IMR-90 (cell line): Measurements from ENCODE around the gene NPEPL1. TPM values are rescaled to one million over a fixed set of nuclear protein-coding genes. Genes with fewer than 3 reads are reported as not detected.
"Not testable (repeated sequence)": the region's sequence is repeated elsewhere in the genome, so short reads cannot be mapped to it uniquely, and the experiment has no call there.

ENCODE experiments used
- ATAC-seq: fragments of 200-7000 bp; cut with Tn5 transposase; 2 replicates; pipeline ENCODE4 v1.9.1; 2020; ENCODE audit warnings: low read depth, mild to moderate bottlenecking, moderate library complexity
- BruUV-seq: library from RNA; stranded (reverse); fragments of 400-500 nt; replicated peaks from 2 replicates; lab custom pipeline; 2021; lab: Mats Ljungman, UMichigan
- CTCF ChIA-PET: fragments of 300-600 bp; formaldehyde crosslinking; extraction: SDS; loops from one replicate; lab custom pipeline; 2021; ENCODE audit warnings: antibody characterized with exemption; lab: Yijun Ruan, JAX
- POLR2A ChIA-PET: fragments of 300-600 bp; sonication (Branson Sonifier 250); formaldehyde crosslinking; loops from one replicate; lab custom pipeline; 2022; ENCODE audit warnings: antibody characterized with exemption; ENCODE audit not compliant: unreplicated experiment; lab: Charles Lee
- DNase-seq: peaks from one replicate; pipeline ENCODE4 v3.0.0; 2013
- H2AFZ ChIP-seq: replicated peaks from 2 replicates; pipeline ENCODE3; 2013; ENCODE audit warnings: low read length, mild to moderate bottlenecking; ENCODE audit not compliant: poor library complexity
- H2AK5ac ChIP-seq: 2 replicates; pipeline ENCODE4 v1.6.1; 2013; ENCODE audit warnings: low read depth, low read length, inconsistent platforms
- H2AK9ac ChIP-seq: replicated peaks from 2 replicates; pipeline ENCODE3; 2013; ENCODE audit warnings: mild to moderate bottlenecking, low read depth, low read length, moderate library complexity; ENCODE audit not compliant: poor library complexity
- H2BK120ac ChIP-seq: 2 replicates; pipeline ENCODE4 v1.6.1; 2013; ENCODE audit warnings: low read depth, low read length, inconsistent platforms
- H2BK15ac ChIP-seq: 3 replicates; pipeline ENCODE4 v1.6.1; 2013; ENCODE audit warnings: low read depth, low read length, inconsistent platforms
- H2BK20ac ChIP-seq: 2 replicates; pipeline ENCODE4 v1.6.1; 2013; ENCODE audit warnings: low read depth, mild to moderate bottlenecking, inconsistent platforms, low read length, moderate library complexity
- H2BK5ac ChIP-seq: 2 replicates; pipeline ENCODE4 v1.6.1; 2013; ENCODE audit warnings: mild to moderate bottlenecking, low read depth, low read length, inconsistent platforms; ENCODE audit not compliant: poor library complexity, severe bottlenecking
- H3K14ac ChIP-seq: replicated peaks from 2 replicates; pipeline ENCODE4 v1.6.1; 2013; ENCODE audit warnings: low read depth, low read length, inconsistent platforms
- H3K18ac ChIP-seq: 2 replicates; pipeline ENCODE4 v1.6.1; 2013; ENCODE audit warnings: low read depth, low read length, control low read depth
- H3K23ac ChIP-seq: 2 replicates; pipeline ENCODE4 v1.6.1; 2013; ENCODE audit warnings: low read depth, low read length, inconsistent platforms
- H3K27ac ChIP-seq: 2 replicates; pipeline ENCODE4 v1.5.1; 2013; ENCODE audit warnings: mild to moderate bottlenecking, control low read depth, low read length; ENCODE audit not compliant: insufficient read depth
- H3K27me3 ChIP-seq: 2 replicates; pipeline ENCODE4 v1.6.1; 2013; ENCODE audit warnings: low read length; ENCODE audit not compliant: control insufficient read depth, insufficient read depth
- H3K36me3 ChIP-seq: 2 replicates; pipeline ENCODE4 v1.6.1; 2013; ENCODE audit warnings: low read length, mixed read lengths; ENCODE audit not compliant: control insufficient read depth, insufficient read depth
- H3K4ac ChIP-seq: 2 replicates; pipeline ENCODE4 v1.6.1; 2013; ENCODE audit warnings: low read depth, low read length, inconsistent platforms
- H3K4me1 ChIP-seq: 2 replicates; pipeline ENCODE4 v1.6.1; 2013; ENCODE audit warnings: low read length, mixed read lengths; ENCODE audit not compliant: control insufficient read depth, insufficient read depth
- H3K4me2 ChIP-seq: 2 replicates; pipeline ENCODE4 v1.6.1; 2013; ENCODE audit warnings: low read depth, mild to moderate bottlenecking, control low read depth, low read length, moderate library complexity
- H3K4me3 ChIP-seq: 2 replicates; pipeline ENCODE4 v1.5.1; 2013; ENCODE audit warnings: low read depth, mild to moderate bottlenecking, control low read depth, low read length, moderate library complexity; ENCODE audit not compliant: insufficient read depth
- H3K56ac ChIP-seq: 2 replicates; pipeline ENCODE4 v1.6.1; 2013; ENCODE audit warnings: low read length, inconsistent platforms; ENCODE audit not compliant: insufficient read depth; ENCODE audit errors: extremely low read depth
- H3K79me1 ChIP-seq, 2 experiments: 2 replicates each; pipeline ENCODE4 v1.6.1; 2013; ENCODE audit warnings: low read length in 2 of 2, inconsistent platforms in 1 of 2, low read depth in 1 of 2
- H3K9ac ChIP-seq: 2 replicates; pipeline ENCODE4 v1.6.1; 2013; ENCODE audit warnings: low read depth, low read length, control low read depth
- H3K9me1 ChIP-seq: 2 replicates; pipeline ENCODE4 v1.6.1; 2013; ENCODE audit warnings: low read length, inconsistent platforms; ENCODE audit not compliant: insufficient read depth
- H3K9me3 ChIP-seq: 2 replicates; pipeline ENCODE4 v1.6.1; 2013; ENCODE audit warnings: low read length; ENCODE audit not compliant: control insufficient read depth, insufficient read depth
- H4K20me1 ChIP-seq: 2 replicates; pipeline ENCODE4 v1.6.1; 2013; ENCODE audit warnings: low read length, inconsistent platforms; ENCODE audit not compliant: insufficient read depth
- H4K5ac ChIP-seq: 2 replicates; pipeline ENCODE4 v1.6.1; 2013; ENCODE audit warnings: mild to moderate bottlenecking, low read depth, low read length, control low read depth
- H4K8ac ChIP-seq, 2 experiments: 2 replicates each; pipeline ENCODE4 v1.6.1; 2013; ENCODE audit warnings: low read depth in 2 of 2, low read length in 2 of 2, control low read depth in 1 of 2, inconsistent platforms in 1 of 2
- H4K91ac ChIP-seq: 2 replicates; pipeline ENCODE4 v1.6.1; 2013; ENCODE audit warnings: low read depth, low read length, inconsistent platforms; ENCODE audit not compliant: insufficient read depth
- RAD21 ChIP-seq: IDR thresholded peaks from 2 replicates; pipeline ENCODE4 v1.6.1; 2012; ENCODE audit warnings: low read length, improper control_type of control experiment
- USF2 ChIP-seq: fragments of 150-350 bp; IDR thresholded peaks from 2 replicates; pipeline ENCODE4 v1.6.1; 2017; ENCODE audit warnings: mild to moderate bottlenecking, antibody characterized with exemption, low read length, low read depth
- WGBS, 2 experiments: methylation state at CpG; one replicate each; pipeline versions ENCODE4 v1.1.5 to v1.1.7; 2013; ENCODE audit warnings: missing lambda C conversion rate in 2 of 2; ENCODE audit not compliant: insufficient read length in 1 of 2; ENCODE audit errors: extremely low coverage in 2 of 2; 5-methylcytosine and 5-hydroxymethylcytosine counted together
- dilution Hi-C: fragments of 300-500 bp; cut with HindIII; formaldehyde crosslinking; loops from one replicate; pipeline ENCODE4 v1.14.3; 2018; ENCODE audit warnings: low sequenced_read_pairs; ENCODE audit not compliant: unreplicated experiment
- in situ Hi-C: fragments of 300-500 bp; cut with MboI; formaldehyde crosslinking; loops from 3 replicates; pipeline ENCODE4 v1.14.3; 2019; ENCODE audit warnings: low sequenced_read_pairs, inconsistent platforms, mixed read lengths
- intact Hi-C: fragments of 100-400 bp; cut with micrococcal nuclease; formaldehyde crosslinking; loops from 2 replicates; pipeline ENCODE4 v1.10.0; 2022
- polyA plus RNA-seq, 3 experiments: library from polyadenylated mRNA; depleted of rRNA; stranded (reverse); fragments of >200 nt; gene quantifications; 2 replicates each; pipeline ENCODE4 v1.2.3, GENCODE V29; 2012; ENCODE audit warnings: low replicate concordance in 1 of 3
- total RNA-seq: library from RNA; depleted of rRNA; stranded (reverse); fragments of >200 nt; gene quantifications from 2 replicates; pipeline ENCODE4 v1.2.3, GENCODE V29; 2012

NPEPL1 gene
- total and polyA plus RNA-seq, 2 of the 4 experiments (the other 2 are of a cell fraction), result 6.3 to 10.4 TPM

- TF ChIP-seq USF2 (no peak), RAD21 (peak; percentile 34)
Measured at GRCh38 chr20:58692579-58693225, at the start of gene NPEPL1 (continued).

GRCh38 chr20:58642896-58643295 lies 49.7 kb upstream of the NPEPL1 start:
- H3K9me1 ChIP-seq, H3K23ac ChIP-seq, H4K8ac ChIP-seq, H2AFZ ChIP-seq, H4K5ac ChIP-seq, H3K4me2 ChIP-seq, H3K18ac ChIP-seq, H2BK120ac ChIP-seq, ATAC-seq, H3K4ac ChIP-seq, dilution Hi-C loops, H3K27ac ChIP-seq, H4K91ac ChIP-seq, CTCF ChIA-PET, H4K20me1 ChIP-seq, H3K79me1 ChIP-seq, H3K4me3 ChIP-seq, in situ Hi-C loops, H2BK5ac ChIP-seq, H3K14ac ChIP-seq, H2BK15ac ChIP-seq, H2AK5ac ChIP-seq, DNase-seq, H3K27me3 ChIP-seq, H3K9ac ChIP-seq, H2AK9ac ChIP-seq, H3K56ac ChIP-seq, H3K9me3 ChIP-seq, H2BK20ac ChIP-seq, H3K36me3 ChIP-seq, H3K4me1 ChIP-seq, intact Hi-C loops, BruUV-seq: not testable (repeated sequence)
- POLR2A ChIA-PET, result interaction anchor here (0.6 kb wide), 1 partner anchor 9 kb away, joined by 5 read pairs; no protein-coding TSS in a partner anchor
- 100% methylated on average over 7 of the region's 9 CpGs; no CpG with 5 or more reads in 1 of the 2 experiments for WGBS, 2 experiments
